NCI-H1930 (cell line): Measurements from ENCODE around the gene SLC16A11.
A peak's percentile ranks its signal among the peaks of the same experiment; 100 is the strongest.
"Not testable (repeated sequence)": the region's sequence is repeated elsewhere in the genome, so short reads cannot be mapped to it uniquely, and the experiment has no call there.

Experiments
- DNase-seq, 2 experiments: peaks; one replicate each; lab custom pipeline; 2025; lab: John Stamatoyannopoulos, UW

Gene SLC16A11, protein sequence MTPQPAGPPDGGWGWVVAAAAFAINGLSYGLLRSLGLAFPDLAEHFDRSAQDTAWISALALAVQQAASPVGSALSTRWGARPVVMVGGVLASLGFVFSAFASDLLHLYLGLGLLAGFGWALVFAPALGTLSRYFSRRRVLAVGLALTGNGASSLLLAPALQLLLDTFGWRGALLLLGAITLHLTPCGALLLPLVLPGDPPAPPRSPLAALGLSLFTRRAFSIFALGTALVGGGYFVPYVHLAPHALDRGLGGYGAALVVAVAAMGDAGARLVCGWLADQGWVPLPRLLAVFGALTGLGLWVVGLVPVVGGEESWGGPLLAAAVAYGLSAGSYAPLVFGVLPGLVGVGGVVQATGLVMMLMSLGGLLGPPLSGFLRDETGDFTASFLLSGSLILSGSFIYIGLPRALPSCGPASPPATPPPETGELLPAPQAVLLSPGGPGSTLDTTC

DNA sequence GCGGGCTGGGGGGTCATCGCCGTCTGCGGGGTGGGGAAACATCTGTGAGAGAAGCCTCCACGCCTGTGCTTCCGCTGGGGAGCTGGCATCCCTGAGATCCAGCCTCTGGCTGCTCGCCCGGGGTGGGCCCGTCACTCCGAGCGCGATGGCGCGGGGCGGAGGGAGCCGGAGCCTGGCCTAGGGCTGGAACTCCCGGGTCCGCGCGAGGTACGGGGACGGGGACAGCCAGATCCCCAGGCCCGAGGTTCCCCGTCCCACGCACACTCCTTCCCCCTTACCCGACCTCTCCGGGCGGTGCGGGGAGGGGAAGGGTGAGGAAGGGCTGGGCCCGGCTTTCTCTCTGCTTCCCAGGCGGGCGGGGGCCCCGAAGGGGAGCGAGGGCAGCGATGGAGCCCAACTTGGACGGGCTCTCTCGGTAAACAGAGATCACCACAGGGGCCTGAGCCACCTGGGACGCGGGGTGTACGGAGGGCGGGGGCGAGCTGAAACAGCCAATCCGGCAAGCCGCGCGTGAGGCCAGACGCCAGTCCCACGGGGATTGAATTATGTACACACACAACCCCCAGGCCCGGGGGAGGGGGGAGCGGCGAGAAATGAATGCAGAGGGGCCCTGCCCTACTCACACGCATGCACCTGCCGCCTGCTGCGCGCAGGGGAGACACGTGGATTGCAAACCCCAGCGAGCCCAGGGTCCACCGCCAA, at the start of gene SLC16A11:
Gene SLC16A11, minus strand, starts transcription at position 596 of the 702 bp plus-strand sequence. Its CDS starts 579 bp downstream, at position 17.
- peak; percentile 40 to 54 for DNase-seq

DNA sequence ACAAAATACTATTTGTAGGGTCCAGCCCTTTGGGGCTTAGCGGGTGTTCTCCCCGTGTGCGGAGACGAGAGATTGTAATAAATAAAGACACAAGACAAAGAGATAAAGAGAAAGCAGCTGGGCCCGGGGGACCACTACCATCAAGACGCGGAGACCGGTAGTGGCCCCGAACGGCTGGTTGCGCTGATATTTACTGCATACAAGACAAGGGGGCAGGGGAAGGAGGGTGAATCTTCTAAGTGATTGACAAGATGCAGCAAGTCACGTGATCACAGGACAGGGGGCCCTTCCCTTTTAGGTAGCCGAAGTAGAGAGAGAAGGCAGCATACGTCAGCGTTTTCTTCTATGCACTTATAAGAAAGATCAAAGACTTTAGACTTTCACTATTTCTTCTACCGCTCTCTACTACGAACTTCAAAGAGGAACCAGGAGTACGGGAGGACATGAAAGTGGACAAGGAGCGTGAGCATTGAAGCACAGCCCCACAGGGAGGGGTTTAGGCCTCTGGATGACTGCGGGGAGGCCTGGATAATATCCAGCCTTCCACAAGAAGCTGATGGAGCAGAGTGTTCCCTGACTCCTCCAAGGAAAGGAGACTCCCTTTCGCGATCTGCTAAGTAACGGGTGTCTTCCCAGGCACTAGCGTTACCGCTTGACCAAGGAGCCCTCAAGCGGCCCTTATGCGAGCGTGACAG, 47.6 kb upstream of the SLC16A11 start:
- not testable (repeated sequence) for DNase-seq

DNA sequence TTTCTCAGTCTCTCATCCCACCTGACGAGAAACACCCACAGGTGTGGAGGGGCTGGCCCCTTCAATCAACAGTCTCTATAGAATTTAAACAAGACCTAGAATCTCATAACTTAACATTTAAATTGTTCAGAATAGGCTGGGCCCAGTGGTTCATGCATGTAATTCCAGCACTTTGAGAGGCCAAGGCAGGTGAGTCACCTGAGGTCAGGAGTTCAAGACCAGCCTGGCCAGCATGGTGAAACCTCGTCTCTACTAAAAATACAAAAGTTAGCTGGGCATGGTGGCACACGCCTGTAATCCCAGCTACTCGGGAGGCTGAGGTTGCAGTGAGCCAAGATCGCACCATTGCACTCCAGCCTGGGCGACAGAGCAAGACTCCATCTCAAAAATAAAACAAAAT, 45.7 kb upstream of the SLC16A11 start:
- not testable (repeated sequence) for DNase-seq

DNA sequence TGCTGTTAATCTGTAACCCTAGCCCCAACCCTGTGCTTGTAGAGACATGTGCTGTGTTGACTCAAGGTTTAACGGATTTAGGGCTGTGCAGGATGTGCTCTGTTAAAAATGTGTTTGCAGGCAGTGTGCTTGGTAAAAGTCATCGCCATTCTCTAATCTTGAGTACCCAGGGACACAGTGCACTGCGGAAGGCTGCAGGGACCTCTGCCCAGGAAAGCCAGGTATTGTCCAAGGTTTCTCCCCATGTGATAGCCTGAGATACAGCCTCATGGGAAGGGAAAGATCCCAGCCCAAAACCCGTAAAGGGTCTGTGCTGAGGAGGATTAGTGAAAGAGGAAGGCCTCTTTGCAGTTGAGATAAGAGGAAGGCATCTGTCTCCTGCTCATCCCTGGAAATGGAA, 44.5 kb upstream of the SLC16A11 start:
- not testable (repeated sequence) for DNase-seq

DNA sequence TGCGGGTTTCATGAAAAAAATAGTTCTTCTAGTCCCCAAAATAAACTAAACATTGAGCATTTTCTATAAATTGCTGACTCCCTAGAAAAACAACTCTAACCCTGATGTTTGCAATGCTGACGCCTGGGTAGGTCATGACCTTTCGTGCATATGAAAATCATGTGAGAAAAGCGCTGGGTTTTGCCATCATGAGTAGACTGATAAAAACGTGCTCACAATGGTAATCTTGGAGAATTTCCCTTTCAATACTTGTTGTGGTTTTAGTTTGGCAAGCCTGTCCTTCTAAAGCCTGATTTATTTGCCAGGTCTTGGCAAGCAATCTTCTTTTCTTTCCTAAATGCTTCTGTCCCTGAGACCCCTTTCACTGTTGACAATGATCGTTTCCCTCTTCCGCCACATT, 40.2 kb upstream of the SLC16A11 start:
- DNase-seq: no peak

DNA sequence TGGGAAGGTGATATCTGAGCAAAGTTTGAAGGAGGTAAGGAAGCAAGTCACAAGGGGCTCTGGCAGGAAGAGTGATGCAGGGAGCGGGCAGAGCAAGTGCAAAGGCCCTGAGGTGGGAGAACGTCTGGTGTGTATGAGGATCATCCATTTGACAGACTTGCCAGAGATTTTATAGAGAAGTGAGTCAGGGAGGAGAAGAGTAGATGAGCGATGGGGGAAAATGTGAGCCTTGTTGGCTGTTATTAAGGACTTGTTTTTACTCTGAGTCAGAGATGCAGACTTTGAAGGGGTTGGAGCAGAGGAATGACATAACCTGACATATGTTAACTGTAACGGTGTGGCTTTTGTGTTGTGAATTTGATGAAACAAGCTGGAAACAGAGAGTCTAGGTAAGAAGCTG, 39.7 kb upstream of the SLC16A11 start:
- no peak for DNase-seq

DNA sequence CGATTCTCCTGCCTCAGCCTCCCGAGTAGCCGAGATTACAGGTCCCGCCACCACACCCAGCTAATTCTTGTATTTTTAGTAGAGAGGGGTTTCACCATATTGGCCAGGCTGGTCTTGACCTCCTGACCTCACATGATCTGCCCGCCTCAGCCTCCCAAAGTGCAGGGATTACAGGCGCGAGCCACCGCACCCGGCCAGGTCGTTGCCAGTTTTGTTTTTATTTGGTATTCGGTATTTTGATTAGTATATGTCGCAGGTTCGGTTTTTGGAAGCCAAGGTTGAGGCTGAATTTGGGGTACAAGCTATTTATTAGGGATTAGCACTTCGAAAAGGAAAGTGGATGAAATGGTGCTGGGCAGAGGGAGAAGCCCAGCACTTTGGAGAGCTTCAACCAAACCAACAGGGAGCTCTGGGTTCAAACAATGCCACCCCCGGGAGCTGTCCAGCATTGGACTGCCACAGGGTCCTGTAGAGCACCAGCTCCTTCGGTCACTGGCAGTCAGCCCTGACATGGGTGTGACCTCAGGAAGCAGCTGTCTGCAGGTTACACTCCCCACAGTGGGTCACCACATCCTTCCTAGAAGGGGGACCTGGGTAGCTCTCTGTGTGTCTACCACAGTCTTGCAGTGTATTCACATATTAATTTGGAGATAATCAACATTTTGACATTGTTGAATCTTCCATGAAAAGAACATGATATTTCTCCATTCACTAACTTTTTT, 37.6 kb upstream of the SLC16A11 start:
- no peak for DNase-seq

DNA sequence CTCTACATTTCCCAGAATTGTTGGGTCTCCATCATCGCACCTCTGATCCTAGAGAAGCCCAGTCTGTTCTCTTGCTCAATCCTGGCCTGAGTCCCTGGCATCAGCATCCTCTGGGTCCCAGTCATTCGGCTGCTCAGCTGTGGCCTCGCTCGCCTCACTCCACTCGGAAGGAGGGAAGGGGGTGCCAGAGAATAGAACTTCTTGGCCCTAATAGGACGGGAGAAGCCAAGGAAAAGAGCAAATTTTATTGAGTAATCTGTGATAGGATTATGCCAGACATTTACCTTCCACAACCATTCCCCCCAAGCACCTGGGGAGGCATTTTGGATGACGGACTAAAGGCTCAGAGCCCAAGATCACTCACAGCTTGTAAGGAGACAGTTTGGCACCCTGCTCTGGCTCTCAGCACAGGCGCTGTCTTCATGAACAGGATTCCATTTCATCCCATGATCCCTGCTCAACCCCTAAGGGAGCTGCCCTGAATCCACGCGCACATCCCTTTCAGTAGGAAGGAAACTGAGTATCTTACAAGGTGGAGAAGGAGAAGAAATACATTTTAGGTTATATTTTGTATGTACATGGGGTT, 36.7 kb upstream of the SLC16A11 start:
- no peak for DNase-seq

DNA sequence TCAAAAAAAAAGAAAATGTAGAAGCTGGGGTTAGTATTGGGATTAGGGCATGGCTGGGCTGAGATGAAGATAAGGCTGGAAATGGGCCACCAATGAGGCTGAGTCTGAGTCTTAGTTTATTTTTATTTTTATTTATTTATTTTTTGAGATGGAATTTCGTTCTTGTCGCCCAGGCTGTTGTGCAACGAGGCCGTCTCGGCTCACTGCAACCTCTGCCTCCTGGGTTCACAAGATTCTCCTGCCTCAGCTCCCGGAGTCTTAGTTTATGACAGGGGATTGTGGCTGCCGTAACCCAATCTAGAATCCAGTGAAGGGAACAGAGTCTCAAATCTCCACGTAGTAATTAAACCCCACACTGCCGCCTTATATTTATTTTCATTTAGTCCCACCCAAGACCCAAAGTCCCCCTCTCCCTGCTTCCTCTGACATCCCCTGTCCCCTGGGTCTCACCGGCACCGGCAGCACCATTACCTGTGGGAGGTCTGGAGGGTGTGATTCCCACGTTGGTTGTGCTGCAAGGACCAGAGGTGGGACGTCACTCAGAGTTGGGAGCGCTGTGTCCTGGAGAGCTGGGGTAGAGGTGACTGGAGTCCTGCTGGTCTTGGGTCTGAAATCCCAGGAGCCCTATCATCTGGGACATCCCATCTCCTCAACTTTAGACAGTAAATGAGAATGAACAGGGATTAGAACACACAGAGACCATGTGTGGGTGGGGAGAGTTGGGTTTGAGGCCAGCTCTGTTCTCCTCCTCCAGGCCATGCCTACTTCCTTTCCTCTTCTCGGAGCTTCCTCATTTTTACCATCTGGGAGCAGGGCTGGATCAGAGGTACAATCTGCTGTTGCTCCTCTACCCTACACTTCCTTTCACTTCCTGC, 35.9 kb upstream of the SLC16A11 start, which contains the start of gene CLEC10A:
Gene CLEC10A, minus strand, starts transcription at position 671 of the 875 bp plus-strand sequence. CDS start 1,439 bp downstream, outside the sequence.
- DNase-seq: no peak

DNA sequence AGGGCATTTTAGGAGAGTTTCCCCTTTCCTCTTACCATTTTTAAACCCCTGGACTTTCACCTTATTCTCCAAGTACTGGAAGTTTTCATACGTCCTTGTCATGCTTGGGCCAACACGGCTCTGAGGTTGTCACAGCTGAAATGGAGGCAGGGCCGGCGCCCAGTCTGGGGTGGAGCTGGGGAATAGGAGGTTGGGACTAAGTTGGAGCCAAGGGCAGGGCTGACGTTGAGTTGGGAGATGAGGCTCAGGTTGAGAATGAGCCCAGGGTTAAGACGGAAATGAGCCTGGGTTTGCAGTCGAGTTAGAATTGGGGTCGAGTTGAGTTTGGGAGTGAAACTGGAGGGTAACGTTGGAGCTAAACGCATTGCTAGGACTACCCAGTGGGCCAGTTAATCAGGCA, 34.8 kb upstream of the SLC16A11 start:
- no peak for DNase-seq

DNA sequence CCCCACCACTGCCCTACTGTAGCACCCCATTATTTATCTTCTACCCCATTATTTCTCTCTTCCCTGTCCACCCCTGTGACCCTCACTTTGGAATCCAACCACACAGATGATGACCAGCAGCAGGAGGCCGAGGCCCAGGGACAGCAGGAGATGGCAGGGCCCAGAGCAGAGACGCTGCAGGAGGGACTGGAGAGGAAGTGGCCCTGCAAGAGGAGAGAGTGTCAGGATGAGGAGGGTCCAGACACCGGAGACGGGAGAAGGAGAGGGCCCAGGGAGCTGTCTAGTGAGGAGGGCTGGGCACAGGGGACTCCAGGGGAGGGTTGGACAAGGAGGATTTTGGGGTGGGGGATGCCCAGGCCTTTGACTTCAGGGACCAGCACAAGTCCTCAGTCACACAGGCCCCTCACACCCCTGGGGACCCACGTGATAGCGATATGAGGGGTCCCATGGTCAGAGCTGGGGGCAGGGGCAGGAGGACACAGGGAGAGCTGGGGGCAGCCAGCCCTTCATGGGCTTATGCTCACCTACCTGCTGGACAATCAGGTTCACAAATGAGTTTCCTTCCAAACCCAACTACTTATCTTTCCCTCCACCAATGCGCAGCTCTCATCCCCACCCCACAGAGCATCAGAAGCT, 34.1 kb upstream of the SLC16A11 start:
- DNase-seq: no peak

DNA sequence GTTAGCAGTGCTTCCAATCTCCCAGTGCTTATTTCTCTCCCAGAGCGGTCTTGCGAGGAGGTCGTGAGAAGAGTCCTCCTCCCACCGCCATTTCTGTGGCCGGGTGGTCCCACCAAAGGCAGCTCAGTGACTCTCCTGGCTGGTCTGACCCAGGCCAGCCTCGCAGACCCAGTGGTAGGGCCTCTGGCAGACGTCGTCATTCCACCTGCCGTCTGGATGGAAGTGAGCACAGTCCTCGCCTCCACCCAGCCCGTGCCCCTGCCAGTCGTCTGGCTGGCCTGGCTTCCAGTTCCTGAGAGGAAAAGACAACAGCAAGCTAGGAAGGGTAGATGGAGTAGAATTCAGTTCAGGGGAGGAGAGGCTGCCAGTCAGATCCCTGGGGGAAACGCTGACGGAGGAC, 31.0 kb upstream of the SLC16A11 start:
- DNase-seq: no peak

DNA sequence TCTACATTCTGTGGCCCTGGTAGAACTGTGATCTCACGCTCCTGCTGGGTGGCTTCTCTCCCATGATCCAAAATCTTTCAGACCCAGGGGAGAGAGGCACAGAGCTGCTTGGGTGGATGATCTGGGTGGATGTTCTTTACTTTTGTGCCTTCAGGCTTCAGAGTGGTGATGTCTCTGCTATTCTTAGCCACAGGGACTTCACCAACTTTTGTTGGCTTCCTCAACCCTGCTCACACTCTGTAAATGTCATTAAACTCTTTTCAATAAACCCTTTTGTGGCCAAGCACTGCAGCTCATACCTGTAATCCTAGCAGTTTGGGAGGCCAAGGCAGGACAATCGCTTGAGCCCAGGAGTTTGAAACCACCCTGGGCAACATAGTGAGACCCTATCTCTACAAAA, 28.5 kb upstream of the SLC16A11 start:
- DNase-seq: no peak

DNA sequence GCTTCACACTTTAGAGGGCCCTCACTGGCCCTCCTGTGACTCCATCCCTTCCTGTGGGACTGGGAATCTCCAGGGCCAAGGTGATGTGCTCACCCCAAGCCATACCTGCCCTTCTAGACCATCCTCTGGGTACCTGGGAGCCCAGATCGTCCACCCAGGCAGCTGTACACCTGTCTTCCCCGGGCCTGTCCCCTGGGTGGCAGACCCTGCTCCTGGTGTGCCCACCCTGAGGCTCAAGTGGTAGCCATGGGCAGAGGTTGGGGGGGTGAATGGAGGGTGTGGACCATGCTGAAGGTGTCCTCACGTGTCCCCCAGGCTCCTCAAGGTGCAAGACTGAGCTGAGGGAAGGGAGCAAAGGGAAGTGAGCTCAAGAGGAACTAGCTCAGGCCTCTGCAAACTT, 26.8 kb upstream of the SLC16A11 start:
- no peak for DNase-seq

DNA sequence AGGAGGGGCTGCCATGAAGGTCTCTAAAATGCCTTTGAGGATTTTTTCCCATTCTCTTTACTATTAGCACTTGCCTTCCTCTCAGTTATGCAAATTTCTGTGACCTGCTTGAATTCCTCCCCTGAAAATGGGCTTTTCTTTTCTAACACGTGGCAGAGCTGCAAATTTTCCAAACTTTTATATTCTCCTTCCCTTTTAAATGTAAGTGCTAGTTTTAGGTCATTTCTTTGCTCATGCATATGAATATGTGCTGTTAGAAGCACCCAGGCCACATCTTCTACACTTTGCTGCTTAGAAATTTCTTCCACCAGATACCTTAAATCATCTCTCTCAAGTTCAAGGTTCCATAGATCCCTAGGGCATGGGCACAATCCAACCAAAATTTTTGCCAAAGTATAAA, 24.4 kb upstream of the SLC16A11 start:
- no peak for DNase-seq

DNA sequence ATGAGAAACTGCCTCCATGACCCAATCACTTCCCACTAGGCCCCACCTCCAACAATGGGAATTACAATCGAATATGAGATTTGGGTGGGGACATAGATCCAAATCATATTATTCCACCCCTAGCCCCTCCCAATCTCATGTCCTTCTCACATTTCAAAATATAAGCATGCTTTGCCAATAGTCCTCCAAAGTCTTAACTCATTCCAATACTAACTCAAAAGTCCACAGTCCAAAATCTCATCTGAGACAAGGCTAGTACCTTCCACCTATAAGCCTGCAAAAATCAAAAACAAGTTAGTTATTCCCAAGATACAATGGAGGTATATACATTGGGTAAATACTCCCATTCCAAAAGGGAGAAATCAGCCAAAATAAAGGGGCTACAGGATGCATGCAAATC, 23.3 kb upstream of the SLC16A11 start:
- DNase-seq: no peak

DNA sequence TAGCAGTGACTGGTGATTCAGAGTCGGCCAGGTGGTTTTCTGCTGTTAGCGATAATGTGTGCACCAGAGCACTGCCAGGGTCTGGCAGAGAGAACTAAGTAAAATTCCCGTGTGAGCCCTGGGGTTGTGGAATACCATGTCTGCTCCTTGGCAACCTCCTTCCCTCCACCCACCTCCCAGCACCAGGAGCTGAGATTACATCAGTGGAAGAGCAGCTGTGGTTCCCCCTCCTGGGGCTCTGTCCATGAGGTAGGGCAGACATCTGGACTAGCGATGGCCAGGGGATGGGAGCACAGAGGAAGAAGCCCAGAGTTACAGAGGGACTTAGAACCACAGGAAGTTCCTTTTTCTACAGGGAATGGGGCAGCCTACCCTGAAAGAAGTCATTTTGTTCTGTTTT, 20.4 kb upstream of the SLC16A11 start:
- no peak for DNase-seq

DNA sequence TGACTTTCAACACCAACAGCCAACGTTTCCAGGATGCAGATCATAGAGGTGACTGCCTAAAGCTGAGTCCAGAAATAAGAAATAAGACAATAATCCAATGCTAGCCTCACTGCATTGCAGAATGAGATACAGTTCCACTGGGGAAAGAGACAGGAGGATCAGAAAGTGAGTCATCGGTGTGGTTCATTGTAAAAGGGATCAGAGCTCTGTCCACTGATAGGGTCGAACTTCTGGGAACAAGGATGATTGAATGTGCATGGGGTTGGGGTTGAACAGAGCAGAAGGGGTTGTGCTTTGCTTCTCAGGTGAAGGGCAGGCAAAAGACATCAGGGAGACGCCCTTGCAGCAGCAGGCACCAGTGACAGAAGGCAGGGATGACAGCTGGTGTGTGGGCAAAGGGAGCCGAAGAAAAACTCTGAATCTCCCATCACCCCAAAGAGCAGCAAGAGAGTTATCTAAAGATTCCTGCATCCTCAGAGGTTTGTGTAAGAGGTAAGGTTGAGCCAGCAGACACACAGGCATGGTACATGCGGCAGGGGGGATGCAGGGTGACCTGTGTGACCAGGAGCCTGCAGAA, 19.7 kb upstream of the SLC16A11 start:
- DNase-seq: no peak

DNA sequence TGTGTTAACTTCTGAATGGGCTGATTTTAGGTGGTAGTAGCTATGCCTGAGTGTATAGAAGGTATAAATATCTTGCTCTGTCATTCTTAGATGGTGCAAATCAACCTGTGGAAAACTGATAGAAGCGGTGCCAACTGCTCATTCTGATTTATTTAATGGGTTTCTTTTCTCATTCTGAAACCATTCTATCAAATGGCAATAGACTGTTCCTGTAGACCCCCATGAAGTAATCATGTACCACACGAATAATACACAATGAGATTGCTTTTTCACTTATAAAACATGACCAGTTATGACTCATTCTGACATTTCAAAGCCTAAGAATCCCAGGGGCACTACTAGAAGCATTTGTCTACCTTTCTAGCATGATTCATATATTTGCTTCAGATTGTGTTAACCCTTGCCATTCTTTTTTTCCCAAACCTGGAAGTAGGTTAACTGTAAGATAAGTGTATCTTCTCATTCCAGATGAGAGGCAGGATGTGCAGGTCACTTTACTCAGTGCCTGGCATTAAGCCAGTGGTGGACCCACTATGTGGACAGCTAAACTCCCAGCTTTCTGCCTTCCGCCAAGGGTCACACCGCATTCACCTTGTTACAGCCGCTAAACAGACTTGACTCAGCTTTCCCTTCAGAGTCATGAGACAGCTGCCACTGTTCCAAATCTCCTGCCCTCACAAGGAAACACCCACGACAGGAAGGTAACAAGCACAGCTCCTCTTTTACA, 16.4 kb upstream of the SLC16A11 start:
- no peak for DNase-seq
